HepG2 (cell line): ENCODE measurements around the gene NUCB1. TPM values are rescaled to one million over a fixed set of nuclear protein-coding genes. Genes with fewer than 3 reads are reported as not detected.

Experiments
- ATAC-seq: fragments of 200-7000 bp; cut with Tn5 transposase; 3 replicates; pipeline ENCODE4 v1.9.1; 2020; ENCODE audit warnings: mild to moderate bottlenecking, moderate library complexity
- BruUV-seq: library from RNA; stranded (reverse); fragments of 400-500 nt; replicated peaks from 2 replicates; lab custom pipeline; 2021; lab: Mats Ljungman, UMichigan
- CTCF ChIA-PET: fragments of 300-600 bp; formaldehyde crosslinking; extraction: SDS; loops from one replicate; lab custom pipeline; 2021; ENCODE audit warnings: low total read pairs, inconsistent platforms, low intra/inter-chr PET ratio; lab: Yijun Ruan, JAX
- POLR2A ChIA-PET: fragments of 350-600 bp; sonication (Branson Sonifier 250); formaldehyde crosslinking; loops from one replicate; lab custom pipeline; 2020; ENCODE audit warnings: antibody characterized with exemption, inconsistent platforms; lab: Yijun Ruan, JAX
- DNase-seq: peaks from one replicate; pipeline ENCODE4 v3.0.0-alpha.2; 2015; ENCODE audit warnings: low spot score
- FAIRE-seq: peaks from 3 replicates; lab custom pipeline; 2011; peaks lifted over from hg19 to GRCh38; lab: Jason Lieb, UNC
- H2AFZ ChIP-seq: one replicate; pipeline ENCODE4 v1.6.1; 2011; ENCODE audit warnings: low read length, inconsistent platforms
- H3K27ac ChIP-seq: fragments of 300-600 bp; 3 replicates; pipeline ENCODE4 v1.8.0; 2011; ENCODE audit warnings: mixed run types, mild to moderate bottlenecking, mixed read lengths, low read length, inconsistent platforms; ENCODE audit not compliant: insufficient read depth; ENCODE audit errors: extremely low read length
- H3K27me3 ChIP-seq, 2 experiments: fragments of 200-600 bp in 1 of 2; 2 replicates in 1 of 2; 3 replicates in 1 of 2; pipeline versions ENCODE4 v1.6.0 to v1.8.0; 2011; ENCODE audit warnings: low read length in 2 of 2, mild to moderate bottlenecking in 2 of 2, moderate library complexity in 2 of 2, inconsistent platforms in 1 of 2; ENCODE audit not compliant: insufficient read depth in 2 of 2, control insufficient read depth in 1 of 2
- H3K36me3 ChIP-seq, 2 experiments: fragments of 200-600 bp in 1 of 2; replicated peaks in 1 of 2; 2 replicates in 1 of 2; 3 replicates in 1 of 2; pipeline versions ENCODE4 v1.5.1 to v1.8.0; 2011; ENCODE audit warnings: low read length in 2 of 2, inconsistent platforms in 1 of 2; ENCODE audit not compliant: insufficient read depth in 2 of 2, control insufficient read depth in 1 of 2
- H3K4me1 ChIP-seq: 2 replicates; pipeline ENCODE4 v1.5.1; 2012; ENCODE audit warnings: low read length, inconsistent platforms; ENCODE audit not compliant: insufficient read depth
- H3K4me2 ChIP-seq: 2 replicates; pipeline ENCODE4 v1.6.0; 2011; ENCODE audit warnings: low read depth, low read length, inconsistent platforms
- H3K4me3 ChIP-seq, 3 experiments: fragments of 200-600 bp in 1 of 3; sonication (generic), shearing (Covaris generic) in 1 of 3; replicated peaks in 1 of 3; 2 replicates each; pipeline ENCODE4 v1.5.1; 2011 to 2016; ENCODE audit warnings: low read length in 3 of 3, inconsistent platforms in 2 of 3, low read depth in 2 of 3, mild to moderate bottlenecking in 2 of 3, control low read depth in 1 of 3, mixed read lengths in 1 of 3; ENCODE audit not compliant: insufficient read depth in 1 of 3
- H3K79me2 ChIP-seq: one replicate; pipeline ENCODE4 v1.6.1; 2011; ENCODE audit warnings: low read length, inconsistent platforms; ENCODE audit not compliant: insufficient read depth
- H3K9ac ChIP-seq: 2 replicates; pipeline ENCODE4 v1.6.0; 2011; ENCODE audit warnings: mild to moderate bottlenecking, low read depth, low read length, inconsistent platforms; ENCODE audit not compliant: insufficient read depth
- H3K9me3 ChIP-seq: 2 replicates; pipeline ENCODE4 v1.5.1; 2012; ENCODE audit warnings: mild to moderate bottlenecking, low read length
- H4K20me1 ChIP-seq: 2 replicates; pipeline ENCODE4 v1.6.0; 2011; ENCODE audit warnings: inconsistent platforms, mild to moderate bottlenecking, low read length, moderate library complexity; ENCODE audit not compliant: insufficient read depth
- ARNTL ChIP-seq: sonication (generic); formaldehyde crosslinking; IDR thresholded peaks from 2 replicates; pipeline ENCODE4 v1.4.0; 2020; ENCODE audit warnings: mild to moderate bottlenecking, missing genetic modification reagents
- CEBPZ ChIP-seq: IDR thresholded peaks from 2 replicates; pipeline ENCODE4 v1.6.1; 2012; ENCODE audit warnings: low read length, improper control_type of control experiment
- FUBP1 ChIP-seq: sonication (generic); formaldehyde crosslinking; IDR thresholded peaks from 2 replicates; pipeline ENCODE4 v1.5.1; 2020; ENCODE audit warnings: missing genetic modification reagents, mild to moderate bottlenecking, borderline replicate concordance
- JUNB ChIP-seq: sonication (generic); formaldehyde crosslinking; IDR thresholded peaks from 2 replicates; pipeline ENCODE4 v1.8.0; 2022; ENCODE audit warnings: missing genetic modification reagents, mild to moderate bottlenecking, borderline replicate concordance
- KDM2A ChIP-seq: sonication (generic); formaldehyde crosslinking; IDR thresholded peaks from 2 replicates; pipeline ENCODE4 v1.4.0; 2020; ENCODE audit warnings: low read depth, missing genetic modification reagents, borderline replicate concordance
- NBN ChIP-seq: fragments of 450-650 bp; conservative IDR thresholded peaks from 2 replicates; pipeline ENCODE4 v1.6.1; 2017
- RAD21 ChIP-seq: fragments of 450-650 bp; formaldehyde crosslinking; IDR thresholded peaks from 2 replicates; pipeline ENCODE4 v1.5.0; 2020; ENCODE audit warnings: mild to moderate bottlenecking
- TBL1XR1 ChIP-seq: fragments of 150-350 bp; IDR thresholded peaks from 2 replicates; pipeline ENCODE4 v1.6.1; 2014; ENCODE audit warnings: borderline replicate concordance, low read length; ENCODE audit not compliant: partially characterized antibody
- ZMYM3 ChIP-seq: sonication (generic); formaldehyde crosslinking; IDR thresholded peaks from 2 replicates; pipeline ENCODE4 v1.5.1; 2020; ENCODE audit warnings: mild to moderate bottlenecking, missing genetic modification reagents
- ZNF281 ChIP-seq: sonication (generic); formaldehyde crosslinking; IDR thresholded peaks from 2 replicates; pipeline ENCODE4 v1.4.0; 2020; ENCODE audit warnings: missing genetic modification reagents, borderline replicate concordance
- ZNF598 ChIP-seq: sonication (generic); formaldehyde crosslinking; IDR thresholded peaks from 2 replicates; pipeline ENCODE4 v1.5.1; 2020; ENCODE audit warnings: mild to moderate bottlenecking, missing genetic modification reagents, borderline replicate concordance
- ZNF713 ChIP-seq: sonication (generic); formaldehyde crosslinking; IDR thresholded peaks from 2 replicates; pipeline ENCODE4 v1.4.0; 2020; ENCODE audit warnings: mild to moderate bottlenecking, missing genetic modification reagents
- WGBS: methylation state at CpG from one replicate; pipeline ENCODE4 v1.1.6; 2017; ENCODE audit warnings: low lambda C conversion rate; 5-methylcytosine and 5-hydroxymethylcytosine counted together
- in situ Hi-C: cut with HindIII; loops from 2 replicates; pipeline ENCODE4 v1.10.0; 2017; ENCODE audit warnings: low pct_unique_long_range_greater_than_20kb; ENCODE audit not compliant: extremely low pct_ligation_motif_present
- intact Hi-C: fragments of 100-400 bp; cut with micrococcal nuclease; formaldehyde crosslinking; loops from one replicate; pipeline ENCODE4 v1.10.0; 2022; ENCODE audit not compliant: unreplicated experiment
- polyA plus RNA-seq, 8 experiments: library from polyadenylated mRNA; depleted of rRNA in 3 of 8; stranded (reverse) in 7 of 8; unstranded in 1 of 8; fragments of >200 nt; fragmentation: Illumina TruSeq in 4 of 8; extraction: Trizol in 4 of 8; gene quantifications; 2 replicates each; pipeline versions ENCODE4 v1.2.1 to v1.2.3, GENCODE V29; 2011 to 2016; ENCODE audit warnings: low read depth in 4 of 8, missing spikeins in 1 of 8, mixed read lengths in 1 of 8; ENCODE audit not compliant: insufficient read depth in 1 of 8
- total RNA-seq, 5 experiments: library from RNA; depleted of rRNA; stranded (reverse); fragments of >200 nt; fragmentation: Illumina TruSeq; extraction: Trizol; gene quantifications; 2 replicates each; pipeline ENCODE4 v1.2.3, GENCODE V29; 2016; ENCODE audit warnings: low read depth in 1 of 5

Gene NUCB1
- total and polyA plus RNA-seq, 2 of the 13 experiments (the other 11 are each of a cell fraction or from before 2014, with no cell fraction given) = 82.3 to 106 TPM

- ATAC-seq = no peak
- H2AFZ ChIP-seq = no peak overlapping the region
- H3K9ac ChIP-seq = no peak overlapping the region
- intact Hi-C loops (no loop called here), in situ Hi-C loops (no loop called here)
- ChIA-PET POLR2A (no interaction called here), CTCF (no interaction called here)
- no peaks in the 10 kb centered on the region for H3K4me1 ChIP-seq
- H3K9me3 ChIP-seq = no peaks in the 10 kb centered on the region
- no peak overlapping the region for H3K27ac ChIP-seq
- no peak overlapping the region for H3K4me2 ChIP-seq
- no peaks in the 10 kb centered on the region for H4K20me1 ChIP-seq
- H3K27me3 ChIP-seq = no peaks in the 10 kb centered on the region
- no peaks in the 10 kb centered on the region for H3K79me2 ChIP-seq
- no TSS peak for BruUV-seq
- 97% methylated on average over 8 of the region's 8 CpGs for WGBS
- no peak overlapping the region for H3K4me3 ChIP-seq
- peaks cover 19 to 65% of the 10 kb centered on the region in 2 experiments for H3K36me3 ChIP-seq
- TF ChIP-seq FUBP1 (CRISPR knock-in tag) (no peak), CEBPZ (no peak), ARNTL (CRISPR knock-in tag) (no peak), ZNF281 (no peak), ZNF598 (CRISPR knock-in tag) (no peak), ZNF713 (CRISPR knock-in tag) (no peak), ZMYM3 (CRISPR knock-in tag) (no peak), JUNB (CRISPR knock-in tag) (no peak), KDM2A (CRISPR knock-in tag) (no peak), TBL1XR1 (no peak), RAD21 (no peak), NBN (no peak)
- no peak for DNase-seq
- FAIRE-seq = no peak
These were observed 14.1 kb downstream of the NUCB1 start for GRCh38 chr19:48914181-48914580.
